H9 (cell line): Measurements from ENCODE around the gene IL33. TPM values are rescaled to one million over a fixed set of nuclear protein-coding genes. Genes with fewer than 3 reads are reported as not detected.
A peak's percentile ranks its signal among the peaks of the same experiment; 100 is the strongest.

ENCODE experiments used
- DNase-seq: peaks from one replicate; pipeline ENCODE4 v3.0.0-alpha.2; 2017
- H2AFZ ChIP-seq: one replicate; pipeline ENCODE4 v1.6.1; 2013; ENCODE audit warnings: mild to moderate bottlenecking, low read length, control low read depth, moderate library complexity
- H2AK5ac ChIP-seq: 2 replicates; pipeline ENCODE4 v1.6.1; 2013; ENCODE audit warnings: low read length, control low read depth, mixed read lengths; ENCODE audit not compliant: insufficient read length
- H2BK120ac ChIP-seq: one replicate; pipeline ENCODE4 v1.6.1; 2013; ENCODE audit warnings: low read depth, mild to moderate bottlenecking, low read length, control low read depth, inconsistent platforms; ENCODE audit not compliant: poor library complexity, severe bottlenecking
- H2BK12ac ChIP-seq: 2 replicates; pipeline ENCODE4 v1.6.1; 2013; ENCODE audit warnings: low read length, control low read depth, mixed read lengths, low read depth; ENCODE audit not compliant: insufficient read length
- H2BK15ac ChIP-seq: 2 replicates; pipeline ENCODE4 v1.6.1; 2013; ENCODE audit warnings: low read depth, low read length, control low read depth
- H2BK20ac ChIP-seq: one replicate; pipeline ENCODE4 v1.6.1; 2013; ENCODE audit warnings: low read depth, mild to moderate bottlenecking, low read length, control low read depth, inconsistent platforms; ENCODE audit not compliant: poor library complexity, severe bottlenecking
- H2BK5ac ChIP-seq: 2 replicates; pipeline ENCODE4 v1.6.1; 2013; ENCODE audit warnings: low read length, control low read depth, mixed read lengths; ENCODE audit not compliant: insufficient read length
- H3K14ac ChIP-seq: 2 replicates; pipeline ENCODE4 v1.6.1; 2013; ENCODE audit warnings: low read length, control low read depth; ENCODE audit not compliant: insufficient read depth
- H3K18ac ChIP-seq: 2 replicates; pipeline ENCODE4 v1.6.1; 2013; ENCODE audit warnings: low read depth, mild to moderate bottlenecking, mixed read lengths, low read length, control low read depth; ENCODE audit not compliant: insufficient read length
- H3K23ac ChIP-seq: 2 replicates; pipeline ENCODE4 v1.6.1; 2013; ENCODE audit warnings: low read length, control low read depth, mixed read lengths, low read depth; ENCODE audit not compliant: insufficient read length
- H3K23me2 ChIP-seq: 2 replicates; pipeline ENCODE4 v1.6.1; 2013; ENCODE audit warnings: low read depth, mild to moderate bottlenecking, mixed read lengths, low read length, control low read depth; ENCODE audit not compliant: insufficient read length, poor library complexity, severe bottlenecking
- H3K27ac ChIP-seq: 2 replicates; pipeline ENCODE4 v1.5.1; 2013; ENCODE audit warnings: low read length, control low read depth, mixed read lengths, low read depth; ENCODE audit not compliant: insufficient read length
- H3K27me3 ChIP-seq: 2 replicates; pipeline ENCODE4 v1.6.1; 2013; ENCODE audit warnings: low read length, control low read depth, inconsistent platforms; ENCODE audit not compliant: insufficient read depth
- H3K4ac ChIP-seq: 2 replicates; pipeline ENCODE4 v1.6.1; 2013; ENCODE audit warnings: low read depth, mild to moderate bottlenecking, control low read depth, inconsistent platforms, low read length, moderate library complexity
- H3K4me1 ChIP-seq: 2 replicates; pipeline ENCODE4 v1.6.1; 2013; ENCODE audit warnings: low read length, control low read depth, inconsistent platforms; ENCODE audit not compliant: insufficient read depth
- H3K4me2 ChIP-seq: 2 replicates; pipeline ENCODE4 v1.6.1; 2013; ENCODE audit warnings: low read length, control low read depth, mixed read lengths; ENCODE audit not compliant: insufficient read length, insufficient read depth
- H3K56ac ChIP-seq: 2 replicates; pipeline ENCODE4 v1.6.1; 2013; ENCODE audit warnings: low read depth, mild to moderate bottlenecking, mixed read lengths, low read length, control low read depth; ENCODE audit not compliant: insufficient read length
- H3K79me1 ChIP-seq: 2 replicates; pipeline ENCODE4 v1.6.1; 2013; ENCODE audit warnings: low read depth, mild to moderate bottlenecking, moderate library complexity, low read length, control low read depth, inconsistent platforms; ENCODE audit not compliant: insufficient read depth, poor library complexity, severe bottlenecking
- H3K79me2 ChIP-seq: 2 replicates; pipeline ENCODE4 v1.6.1; 2013; ENCODE audit warnings: low read length, control low read depth, inconsistent platforms; ENCODE audit not compliant: insufficient read depth
- H3K9ac ChIP-seq: 2 replicates; pipeline ENCODE4 v1.6.1; 2013; ENCODE audit warnings: low read length, control low read depth, mixed read lengths; ENCODE audit not compliant: insufficient read length; ENCODE audit errors: extremely low read depth
- H3K9me3 ChIP-seq: one replicate; pipeline ENCODE4 v1.6.1; 2013; ENCODE audit warnings: low read depth, low read length, inconsistent platforms; ENCODE audit not compliant: control insufficient read depth
- H3T11ph ChIP-seq: one replicate; pipeline ENCODE4 v1.6.1; 2013; ENCODE audit warnings: mild to moderate bottlenecking, low read length, control low read depth, inconsistent platforms
- H4K20me1 ChIP-seq: one replicate; pipeline ENCODE4 v1.6.1; 2013; ENCODE audit not compliant: control insufficient read depth, insufficient read length, insufficient read depth
- H4K5ac ChIP-seq: 2 replicates; pipeline ENCODE4 v1.6.1; 2013; ENCODE audit warnings: low read depth, mild to moderate bottlenecking, mixed read lengths, low read length, control low read depth; ENCODE audit not compliant: insufficient read length
- H4K8ac ChIP-seq: replicated peaks from 2 replicates; pipeline ENCODE4 v1.6.1; 2013; ENCODE audit warnings: low read length, control low read depth, mixed read lengths, low read depth; ENCODE audit not compliant: insufficient read length
- H4K91ac ChIP-seq: 2 replicates; pipeline ENCODE4 v1.6.1; 2013; ENCODE audit warnings: low read depth, mild to moderate bottlenecking, moderate library complexity, mixed read lengths, low read length, control low read depth; ENCODE audit not compliant: insufficient read length
- H3K27ac Mint-ChIP-seq, 3 experiments: 2 replicates in 2 of 3; 3 replicates in 1 of 3; pipeline ENCODE4 v1.8.0; 2020 to 2021; ENCODE audit warnings: mixed read lengths in 3 of 3, mild to moderate bottlenecking in 1 of 3, moderate library complexity in 1 of 3
- H3K27me3 Mint-ChIP-seq: 2 replicates; pipeline ENCODE4 v1.8.0; 2021; ENCODE audit warnings: low read depth, mild to moderate bottlenecking, moderate library complexity, mixed read lengths
- H3K36me3 Mint-ChIP-seq, 3 experiments: 2 replicates in 2 of 3; 3 replicates in 1 of 3; pipeline ENCODE4 v1.8.0; 2020 to 2021; ENCODE audit warnings: low read depth in 3 of 3, mixed read lengths in 3 of 3; ENCODE audit not compliant: insufficient read depth in 1 of 3
- H3K4me1 Mint-ChIP-seq, 2 experiments: 2 replicates each; pipeline ENCODE4 v1.8.0; 2020; ENCODE audit warnings: mixed read lengths in 2 of 2
- H3K4me3 Mint-ChIP-seq, 2 experiments: 2 replicates in 1 of 2; 3 replicates in 1 of 2; pipeline ENCODE4 v1.8.0; 2020 to 2021; ENCODE audit warnings: mild to moderate bottlenecking in 2 of 2, mixed read lengths in 2 of 2, moderate library complexity in 1 of 2
- H3K9me3 Mint-ChIP-seq, 2 experiments: 2 replicates in 1 of 2; 3 replicates in 1 of 2; pipeline ENCODE4 v1.8.0; 2020; ENCODE audit warnings: mild to moderate bottlenecking in 2 of 2, mixed read lengths in 2 of 2, moderate library complexity in 1 of 2
- WGBS: extraction: QIAGEN DNeasy Blood & Tissue Kit; methylation state at CpG from one replicate; pipeline ENCODE4 v1.1.7; 2013; ENCODE audit warnings: missing lambda C conversion rate, low lambda C conversion rate, mixed read lengths; ENCODE audit not compliant: insufficient read length; ENCODE audit errors: extremely low coverage; 5-methylcytosine and 5-hydroxymethylcytosine counted together
- total RNA-seq: library from RNA; stranded (reverse); gene quantifications from 2 replicates; pipeline ENCODE4 v1.2.1, GENCODE V29; 2021
- TF ChIP-seq, protein P1 (sequence below): fragments of 200-600 bp; sonication (generic); conservative IDR thresholded peaks from 3 replicates; pipeline ENCODE4 v1.8.0; 2021; ENCODE audit warnings: antibody characterized with exemption, mild to moderate bottlenecking

The IL33 gene
- total RNA-seq, 1 experiment from 2014 or later = not detected

DNA sequence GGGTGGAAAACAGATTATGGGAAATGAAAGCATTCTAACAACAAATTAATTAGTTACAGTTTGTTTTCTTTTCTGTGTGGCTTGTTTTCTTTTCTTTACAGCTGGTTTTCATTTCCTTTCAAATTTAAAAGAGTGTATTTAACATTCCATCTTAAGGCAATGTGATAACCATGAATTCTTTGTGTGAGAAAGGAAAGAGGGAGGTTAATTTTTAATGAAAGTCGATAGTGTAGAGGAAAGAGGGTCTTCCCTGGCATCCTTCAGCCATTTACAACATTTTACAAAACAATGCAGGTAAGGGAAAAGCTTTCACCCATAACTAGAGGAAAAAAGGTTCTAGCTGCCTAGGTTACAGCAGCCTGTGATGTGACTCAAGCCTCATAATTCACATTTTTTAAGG, 43.9 kb upstream of the IL33 start:
- peak overlapping the region; percentile 31 to 69 (median 60); a peak in 5 of 7 replicates for H3K27ac Mint-ChIP-seq
- peak overlapping the region in 1 of 2 experiments; percentile 27; a peak in 1 of 5 replicates for H3K4me3 Mint-ChIP-seq
- Histone ChIP-seq H3K23me2 (no peaks in the 10 kb centered on the region), H3K27me3 (no peaks in the 10 kb centered on the region; the same call in 1 of the 2 replicates), H2AK5ac (no peak overlapping the region), H2BK120ac (no peak overlapping the region), H3K9ac (no peak overlapping the region), H3K23ac (no peak overlapping the region), H3K56ac (no peak overlapping the region), H3K18ac (no peak overlapping the region), H4K91ac (no peak overlapping the region), H2BK5ac (no peak overlapping the region), H3K4me1 (peaks cover 5% of the 10 kb centered on the region), H4K20me1 (no peaks in the 10 kb centered on the region), H4K8ac (no peak overlapping the region), H3K9me3 (peaks cover 5% of the 10 kb centered on the region), H2BK20ac (no peak overlapping the region), H4K5ac (no peak overlapping the region), H3K4me2 (no peak overlapping the region), H3T11ph (no peak overlapping the region), H3K27ac (no peak overlapping the region), H3K79me2 (no peaks in the 10 kb centered on the region), H2BK12ac (no peak overlapping the region), H2AFZ (no peak overlapping the region), H3K79me1 (no peaks in the 10 kb centered on the region), H2BK15ac (no peak overlapping the region), H3K4ac (no peak overlapping the region), H3K14ac (no peak overlapping the region)
- peaks cover 17 to 29% (median 18%) of the 10 kb centered on the region in 3 experiments for H3K36me3 Mint-ChIP-seq
- H3K9me3 Mint-ChIP-seq = peaks cover 25% of the 10 kb centered on the region in 2 experiments
- H3K27me3 Mint-ChIP-seq = no peaks in the 10 kb centered on the region
- DNase-seq = no peak
- TF ChIP-seq, protein P1, sequence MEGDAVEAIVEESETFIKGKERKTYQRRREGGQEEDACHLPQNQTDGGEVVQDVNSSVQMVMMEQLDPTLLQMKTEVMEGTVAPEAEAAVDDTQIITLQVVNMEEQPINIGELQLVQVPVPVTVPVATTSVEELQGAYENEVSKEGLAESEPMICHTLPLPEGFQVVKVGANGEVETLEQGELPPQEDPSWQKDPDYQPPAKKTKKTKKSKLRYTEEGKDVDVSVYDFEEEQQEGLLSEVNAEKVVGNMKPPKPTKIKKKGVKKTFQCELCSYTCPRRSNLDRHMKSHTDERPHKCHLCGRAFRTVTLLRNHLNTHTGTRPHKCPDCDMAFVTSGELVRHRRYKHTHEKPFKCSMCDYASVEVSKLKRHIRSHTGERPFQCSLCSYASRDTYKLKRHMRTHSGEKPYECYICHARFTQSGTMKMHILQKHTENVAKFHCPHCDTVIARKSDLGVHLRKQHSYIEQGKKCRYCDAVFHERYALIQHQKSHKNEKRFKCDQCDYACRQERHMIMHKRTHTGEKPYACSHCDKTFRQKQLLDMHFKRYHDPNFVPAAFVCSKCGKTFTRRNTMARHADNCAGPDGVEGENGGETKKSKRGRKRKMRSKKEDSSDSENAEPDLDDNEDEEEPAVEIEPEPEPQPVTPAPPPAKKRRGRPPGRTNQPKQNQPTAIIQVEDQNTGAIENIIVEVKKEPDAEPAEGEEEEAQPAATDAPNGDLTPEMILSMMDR = no peak
- no CpG with 5 or more reads among the region's 1 CpG for whole genome bisulfite sequencing
- peaks cover 22 to 31% of the 10 kb centered on the region in 2 experiments for H3K4me1 Mint-ChIP-seq
